Endothelial cell of umbilical vein (primary cell): ENCODE measurements around the gene TTC31. TPM values are rescaled to one million over a fixed set of nuclear protein-coding genes. Genes with fewer than 3 reads are reported as not detected.

Source experiments
- BruUV-seq: library from RNA; stranded (reverse); fragments of 400-500 nt; replicated peaks from 2 replicates; lab custom pipeline; 2021; lab: Mats Ljungman, UMichigan
- CTCF ChIA-PET: fragments of 300-600, 350-600 bp; sonication (Branson Sonifier 250); formaldehyde crosslinking; loops from one replicate; lab custom pipeline; 2021; ENCODE audit warnings: antibody characterized with exemption, inconsistent platforms; lab: Charles Lee
- POLR2A ChIA-PET: fragments of 300-600, 350-600 bp; sonication (Branson Sonifier 250); formaldehyde crosslinking; loops from one replicate; lab custom pipeline; 2021; ENCODE audit warnings: antibody characterized with exemption, inconsistent platforms; lab: Charles Lee
- DNase-seq: peaks from one replicate; pipeline ENCODE4 v3.0.0-alpha.2; 2011; ENCODE audit warnings: low read depth, low spot score
- FAIRE-seq: peaks from 2 replicates; lab custom pipeline; 2011; peaks lifted over from hg19 to GRCh38; lab: Jason Lieb, UNC
- H2AFZ ChIP-seq: 2 replicates; pipeline ENCODE4 v1.6.0; 2012; ENCODE audit warnings: low read depth, low read length, control low read depth, inconsistent platforms
- H3K27ac ChIP-seq: 2 replicates; pipeline ENCODE4 v1.5.1; 2011; ENCODE audit warnings: low read depth, mild to moderate bottlenecking, control low read depth, low read length, moderate library complexity; ENCODE audit not compliant: insufficient read depth
- H3K27me3 ChIP-seq, 2 experiments: 2 replicates each; pipeline versions ENCODE4 v1.6.0 to v1.6.1; 2011; ENCODE audit warnings: low read length in 2 of 2, mixed read lengths in 1 of 2; ENCODE audit not compliant: control insufficient read depth in 2 of 2, insufficient read depth in 2 of 2
- H3K36me3 ChIP-seq, 2 experiments: 2 replicates in 1 of 2; 3 replicates in 1 of 2; pipeline ENCODE4 v1.5.1; 2011; ENCODE audit warnings: low read length in 2 of 2, mild to moderate bottlenecking in 1 of 2, moderate library complexity in 1 of 2; ENCODE audit not compliant: control insufficient read depth in 2 of 2, insufficient read depth in 2 of 2; ENCODE audit errors: extremely low read depth in 1 of 2
- H3K4me1 ChIP-seq: 3 replicates; pipeline ENCODE4 v1.5.1; 2011; ENCODE audit warnings: mild to moderate bottlenecking, low read length; ENCODE audit not compliant: control insufficient read depth, insufficient read depth; ENCODE audit errors: extremely low read depth
- H3K4me2 ChIP-seq: 2 replicates; pipeline ENCODE4 v1.6.1; 2011; ENCODE audit warnings: low read length, control low read depth, mixed read lengths; ENCODE audit not compliant: insufficient read depth
- H3K4me3 ChIP-seq, 3 experiments: fragments of 200-600 bp in 1 of 3; sonication (generic), shearing (Covaris generic) in 1 of 3; replicated peaks in 1 of 3; 2 replicates each; pipeline ENCODE4 v1.5.1; 2011 to 2016; ENCODE audit warnings: control low read depth in 3 of 3, low read length in 3 of 3, mild to moderate bottlenecking in 2 of 3, inconsistent platforms in 1 of 3, low read depth in 1 of 3, moderate library complexity in 1 of 3; ENCODE audit not compliant: insufficient read depth in 1 of 3
- H3K79me2 ChIP-seq: 2 replicates; pipeline ENCODE4 v1.6.0; 2012; ENCODE audit warnings: low read length, inconsistent platforms; ENCODE audit not compliant: control insufficient read depth, insufficient read depth
- H3K9ac ChIP-seq: replicated peaks from 2 replicates; pipeline ENCODE3; 2011; ENCODE audit warnings: low read length, control low read depth; ENCODE audit not compliant: insufficient read depth; ENCODE audit errors: extremely low read depth
- H3K9me1 ChIP-seq: replicated peaks from 3 replicates; pipeline ENCODE4 v1.6.0; 2011; ENCODE audit warnings: mild to moderate bottlenecking, low read length; ENCODE audit not compliant: control insufficient read depth, insufficient read depth; ENCODE audit errors: extremely low read depth
- H3K9me3 ChIP-seq: replicated peaks from 2 replicates; pipeline ENCODE4 v1.5.1; 2012; ENCODE audit warnings: low read length, inconsistent platforms; ENCODE audit not compliant: control insufficient read depth, insufficient read depth
- H4K20me1 ChIP-seq: replicated peaks from 2 replicates; pipeline ENCODE3; 2011; ENCODE audit warnings: mild to moderate bottlenecking, low read length; ENCODE audit not compliant: control insufficient read depth, insufficient read depth; ENCODE audit errors: extremely low read depth
- CTCF ChIP-seq, 2 donors: IDR thresholded peaks; 1 replicate in 1 of 2; 2 replicates in 1 of 2; pipeline ENCODE4 v1.5.1; 2011; ENCODE audit warnings: low read length in 2 of 2, mild to moderate bottlenecking in 2 of 2, moderate library complexity in 2 of 2, control low read depth in 1 of 2, inconsistent platforms in 1 of 2, low read depth in 1 of 2; ENCODE audit not compliant: insufficient read depth in 1 of 2; ENCODE audit errors: extremely low read depth in 1 of 2
- EZH2 ChIP-seq: IDR thresholded peaks from 2 replicates; pipeline ENCODE4 v1.6.1; 2012; ENCODE audit warnings: borderline replicate concordance, low read depth, mild to moderate bottlenecking, moderate library complexity, low read length, inconsistent platforms; ENCODE audit not compliant: severe bottlenecking
- FOS ChIP-seq: IDR thresholded peaks from 2 replicates; pipeline ENCODE4 v1.6.1; 2011; ENCODE audit warnings: mild to moderate bottlenecking, low read length, moderate library complexity, borderline replicate concordance; ENCODE audit not compliant: insufficient read depth
- GATA2 ChIP-seq: IDR thresholded peaks from 2 replicates; pipeline ENCODE4 v1.7.0; 2011; ENCODE audit warnings: low read depth, mild to moderate bottlenecking, moderate library complexity, mixed read lengths, low read length; ENCODE audit not compliant: insufficient read length, insufficient read depth
- JUN ChIP-seq: IDR thresholded peaks from 2 replicates; pipeline ENCODE4 v1.6.1; 2011; ENCODE audit warnings: borderline replicate concordance, low read depth; ENCODE audit not compliant: insufficient read length, insufficient read depth
- MAX ChIP-seq: IDR thresholded peaks from 2 replicates; pipeline ENCODE4 v1.6.1; 2011; ENCODE audit not compliant: insufficient read depth, insufficient read length
- MYC ChIP-seq: IDR thresholded peaks from one replicate; pipeline ENCODE4 v1.6.1; 2011; ENCODE audit warnings: mild to moderate bottlenecking, low read depth, low read length
- POLR2A ChIP-seq: IDR thresholded peaks from 2 replicates; pipeline ENCODE4 v1.6.1; 2012; ENCODE audit warnings: low read depth, mild to moderate bottlenecking, control low read depth, low read length
- POLR2AphosphoS5 ChIP-seq: IDR thresholded peaks from 2 replicates; pipeline ENCODE4 v1.6.1; 2012; ENCODE audit warnings: low read depth, mild to moderate bottlenecking, control low read depth, low read length, moderate library complexity; ENCODE audit not compliant: insufficient read depth
- dilution Hi-C: fragments of 300-500 bp; cut with MboI; formaldehyde crosslinking; loops from one replicate; pipeline ENCODE4 v1.15.0; 2019; ENCODE audit warnings: low sequenced_read_pairs; ENCODE audit not compliant: extremely low pct_ligation_motif_present
- intact Hi-C: fragments of 100-400 bp; cut with micrococcal nuclease; formaldehyde crosslinking; loops from one replicate; pipeline ENCODE4 v1.10.0; 2022
- polyA plus RNA-seq, 4 experiments: library from polyadenylated mRNA; depleted of rRNA in 3 of 4; stranded (reverse) in 3 of 4; unstranded in 1 of 4; fragments of >200 nt; gene quantifications; 2 replicates each; pipeline versions ENCODE4 v1.2.1 to v1.2.3, GENCODE V29; 2011 to 2012; ENCODE audit warnings: missing spikeins in 1 of 4
- total RNA-seq: library from RNA; stranded (reverse); gene quantifications from 2 replicates; pipeline ENCODE4 v1.2.3, GENCODE V29; 2021

Gene TTC31
- total and polyA plus RNA-seq, 2 donors (not counting 3 experiments of a cell fraction or from before 2014, with no cell fraction given) = 20.1 to 24.1 TPM

- no peaks in the 10 kb centered on the region for H3K9me1 ChIP-seq
- H3K4me3 ChIP-seq = peak overlapping the region; percentile 43 to 84 (median 75)
- ChIA-PET CTCF (interaction anchor here (1.2 to 2.1 kb wide), 2 partner anchors 11 to 61 kb away, joined by 5 to 12 read pairs; partner anchors contain the start of genes CCDC142 and TTC31), POLR2A (interaction anchor here (0.6 kb wide), 1 partner anchor 39 kb away, joined by 3 read pairs; no protein-coding TSS in a partner anchor)
- no peaks in the 10 kb centered on the region for H3K27me3 ChIP-seq
- no peaks in the 10 kb centered on the region for H3K9me3 ChIP-seq
- dilution Hi-C loops = no loop called here
- peaks cover 0 to 7% of the 10 kb centered on the region in 2 experiments for H3K36me3 ChIP-seq
- TF ChIP-seq EZH2 (no peak), POLR2A (no peak), FOS (no peak), CTCF (IDR thresholded peaks at IDR 0.05; ENCODE audit: extremely low read depth in 1 of 2, insufficient read depth in 1 of 2, low read depth in 1 of 2, low read length in 2 of 2) (no peak), MYC (no peak), POLR2AphosphoS5 (no peak), MAX (no peak), JUN (no peak), GATA2 (no peak)
- H3K9ac ChIP-seq = peak overlapping the region; percentile 46
- H4K20me1 ChIP-seq = no peaks in the 10 kb centered on the region
- H3K4me2 ChIP-seq = peak overlapping the region; percentile 89
- intact Hi-C loops = loop anchor here (1.0 kb wide), 1 partner anchor 11 kb away; the partner anchor contains the start of gene CCDC142
- no peak for FAIRE-seq
- peaks cover 13% of the 10 kb centered on the region for H3K4me1 ChIP-seq
- peak overlapping the region; percentile 71 for H2AFZ ChIP-seq
- BruUV-seq = no TSS peak
- no peaks in the 10 kb centered on the region for H3K79me2 ChIP-seq
- no peak for DNase-seq
- H3K27ac ChIP-seq = peak overlapping the region; percentile 10
Measured at GRCh38 chr2:74471332-74472065, 11.4 kb upstream of the TTC31 start.
